ENCODE measurements around the gene ALDH1A2. TPM values are rescaled to one million over a fixed set of nuclear protein-coding genes. Genes with fewer than 3 reads are reported as not detected.

The ALDH1A2 gene
- polyA plus RNA-seq, 1 donor from 2014 or later = 0.24 TPM

- H3K36me3 ChIP-seq (ENCODE audit: insufficient read depth, low read length) = no peaks in the 10 kb centered on the region
- H2AFZ ChIP-seq (ENCODE audit: low read depth, low read length) = no peak overlapping the region
- no peaks in the 10 kb centered on the region for H3K9me3 ChIP-seq (ENCODE audit: low read length)
- H4K20me1 ChIP-seq (ENCODE audit: insufficient read depth) = no peaks in the 10 kb centered on the region
- no peak for TF ChIP-seq POLR2AphosphoS5 (IDR thresholded peaks at IDR 0.05)
- no peak for TF ChIP-seq SMC3 (conservative IDR thresholded peaks at IDR 0.05; ENCODE audit: poor library complexity)
- no peak for TF ChIP-seq EZH2 (IDR thresholded peaks at IDR 0.05; ENCODE audit: borderline replicate concordance, insufficient read depth, low read length, poor library complexity, severe bottlenecking)
- no peak for TF ChIP-seq TAF1 (IDR thresholded peaks at IDR 0.05; ENCODE audit: low read depth)
- TF ChIP-seq MXI1 (conservative IDR thresholded peaks at IDR 0.05; ENCODE audit: poor library complexity, severe bottlenecking) = no peak
- no peak for TF ChIP-seq EP300 (conservative IDR thresholded peaks at IDR 0.05; ENCODE audit: poor library complexity, severe bottlenecking)
- TF ChIP-seq RAD21 (conservative IDR thresholded peaks at IDR 0.05) = no peak
- TF ChIP-seq, protein P1, sequence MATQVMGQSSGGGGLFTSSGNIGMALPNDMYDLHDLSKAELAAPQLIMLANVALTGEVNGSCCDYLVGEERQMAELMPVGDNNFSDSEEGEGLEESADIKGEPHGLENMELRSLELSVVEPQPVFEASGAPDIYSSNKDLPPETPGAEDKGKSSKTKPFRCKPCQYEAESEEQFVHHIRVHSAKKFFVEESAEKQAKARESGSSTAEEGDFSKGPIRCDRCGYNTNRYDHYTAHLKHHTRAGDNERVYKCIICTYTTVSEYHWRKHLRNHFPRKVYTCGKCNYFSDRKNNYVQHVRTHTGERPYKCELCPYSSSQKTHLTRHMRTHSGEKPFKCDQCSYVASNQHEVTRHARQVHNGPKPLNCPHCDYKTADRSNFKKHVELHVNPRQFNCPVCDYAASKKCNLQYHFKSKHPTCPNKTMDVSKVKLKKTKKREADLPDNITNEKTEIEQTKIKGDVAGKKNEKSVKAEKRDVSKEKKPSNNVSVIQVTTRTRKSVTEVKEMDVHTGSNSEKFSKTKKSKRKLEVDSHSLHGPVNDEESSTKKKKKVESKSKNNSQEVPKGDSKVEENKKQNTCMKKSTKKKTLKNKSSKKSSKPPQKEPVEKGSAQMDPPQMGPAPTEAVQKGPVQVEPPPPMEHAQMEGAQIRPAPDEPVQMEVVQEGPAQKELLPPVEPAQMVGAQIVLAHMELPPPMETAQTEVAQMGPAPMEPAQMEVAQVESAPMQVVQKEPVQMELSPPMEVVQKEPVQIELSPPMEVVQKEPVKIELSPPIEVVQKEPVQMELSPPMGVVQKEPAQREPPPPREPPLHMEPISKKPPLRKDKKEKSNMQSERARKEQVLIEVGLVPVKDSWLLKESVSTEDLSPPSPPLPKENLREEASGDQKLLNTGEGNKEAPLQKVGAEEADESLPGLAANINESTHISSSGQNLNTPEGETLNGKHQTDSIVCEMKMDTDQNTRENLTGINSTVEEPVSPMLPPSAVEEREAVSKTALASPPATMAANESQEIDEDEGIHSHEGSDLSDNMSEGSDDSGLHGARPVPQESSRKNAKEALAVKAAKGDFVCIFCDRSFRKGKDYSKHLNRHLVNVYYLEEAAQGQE (IDR thresholded peaks at IDR 0.05; ENCODE audit: borderline replicate concordance) = no peak
- TF ChIP-seq CTCF (IDR thresholded peaks at IDR 0.05; ENCODE audit: poor library complexity, severe bottlenecking) = no peak
- no peaks in the 10 kb centered on the region for H3K27me3 ChIP-seq (ENCODE audit: insufficient read depth, low read depth, low read length)
- no peaks in the 10 kb centered on the region for H3K79me2 ChIP-seq (replicated peaks; ENCODE audit: insufficient read depth, low read length)
- H3K4me3 ChIP-seq (ENCODE audit: low read length) = no peak overlapping the region
- no peak overlapping the region for H3K27ac ChIP-seq (ENCODE audit: low read length)
- no peak overlapping the region for H3K4me2 ChIP-seq (ENCODE audit: low read length)
- H3K9ac ChIP-seq (ENCODE audit: low read length) = no peak overlapping the region
- no peaks in the 10 kb centered on the region for H3K9me2 ChIP-seq (ENCODE audit: insufficient read depth, low read length)
- H3F3A ChIP-seq (ENCODE audit: insufficient read depth, low read length, poor library complexity, severe bottlenecking) = no peaks in the 10 kb centered on the region
Measured at GRCh38 chr15:57953874-57954273, 111.6 kb downstream of the ALDH1A2 start.

DNA sequence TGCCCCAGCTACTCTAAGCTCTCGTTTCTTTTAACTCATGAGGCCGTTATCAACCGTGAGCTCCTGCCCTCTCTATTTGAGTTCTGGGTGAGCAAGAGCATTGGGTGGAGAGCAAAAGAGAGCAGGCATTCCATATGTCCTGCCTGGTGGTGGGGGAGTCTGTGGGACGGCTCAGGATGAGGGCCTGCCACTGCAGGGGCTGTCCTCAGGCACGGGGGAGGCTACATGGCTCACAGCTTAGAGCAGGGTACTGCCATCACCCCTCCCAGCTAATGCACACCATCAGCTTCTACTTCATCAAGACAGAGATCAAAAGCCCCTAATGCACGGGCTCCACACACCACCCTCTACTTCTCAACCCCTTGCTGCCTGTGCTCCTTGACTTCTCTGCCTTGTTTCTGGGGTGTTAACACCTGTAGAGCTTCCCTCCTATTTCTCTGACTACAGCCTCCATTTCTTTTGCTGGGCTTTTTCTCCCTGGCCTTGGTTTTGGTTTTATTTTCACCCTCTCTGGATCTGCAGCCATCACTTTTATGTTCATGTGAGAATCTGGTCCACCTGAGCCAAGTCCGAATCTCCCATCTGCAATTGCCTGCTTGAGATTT lies 114.1 kb downstream of the ALDH1A2 start:
- TF ChIP-seq EZH2 (IDR thresholded peaks at IDR 0.05; ENCODE audit: borderline replicate concordance, insufficient read depth, low read length, poor library complexity, severe bottlenecking) (no peak), MXI1 (conservative IDR thresholded peaks at IDR 0.05; ENCODE audit: poor library complexity, severe bottlenecking) (no peak), CTCF (IDR thresholded peaks at IDR 0.05; ENCODE audit: poor library complexity, severe bottlenecking) (no peak), SMC3 (conservative IDR thresholded peaks at IDR 0.05; ENCODE audit: poor library complexity) (no peak), RAD21 (conservative IDR thresholded peaks at IDR 0.05) (no peak), TAF1 (IDR thresholded peaks at IDR 0.05; ENCODE audit: low read depth) (no peak), POLR2AphosphoS5 (IDR thresholded peaks at IDR 0.05) (no peak), EP300 (conservative IDR thresholded peaks at IDR 0.05; ENCODE audit: poor library complexity, severe bottlenecking) (no peak)
- TF ChIP-seq, protein P1 (IDR thresholded peaks at IDR 0.05; ENCODE audit: borderline replicate concordance) = no peak
- Histone ChIP-seq H3K9ac (ENCODE audit: low read length) (no peak overlapping the region), H3K9me3 (ENCODE audit: low read length) (no peaks in the 10 kb centered on the region), H3K4me2 (ENCODE audit: low read length) (no peak overlapping the region), H3K27me3 (ENCODE audit: insufficient read depth, low read depth, low read length) (no peaks in the 10 kb centered on the region), H2AFZ (ENCODE audit: low read depth, low read length) (no peak overlapping the region), H3K4me3 (ENCODE audit: low read length) (no peak overlapping the region), H3K79me2 (replicated peaks; ENCODE audit: insufficient read depth, low read length) (no peaks in the 10 kb centered on the region), H3F3A (ENCODE audit: insufficient read depth, low read length, poor library complexity, severe bottlenecking) (no peaks in the 10 kb centered on the region), H3K27ac (ENCODE audit: low read length) (no peak overlapping the region), H3K9me2 (ENCODE audit: insufficient read depth, low read length) (no peaks in the 10 kb centered on the region), H3K36me3 (ENCODE audit: insufficient read depth, low read length) (no peaks in the 10 kb centered on the region), H4K20me1 (ENCODE audit: insufficient read depth) (no peaks in the 10 kb centered on the region)

Data from neural cell (in vitro differentiated cells).